ENCODE data around the gene SESN1. TPM values are rescaled to one million over a fixed set of nuclear protein-coding genes. Genes with fewer than 3 reads are reported as not detected.

Gene SESN1
- polyA plus RNA-seq, 2 of the 4 experiments (the other 2 are of a cell fraction), result 7.9 to 13.9 TPM

DNA sequence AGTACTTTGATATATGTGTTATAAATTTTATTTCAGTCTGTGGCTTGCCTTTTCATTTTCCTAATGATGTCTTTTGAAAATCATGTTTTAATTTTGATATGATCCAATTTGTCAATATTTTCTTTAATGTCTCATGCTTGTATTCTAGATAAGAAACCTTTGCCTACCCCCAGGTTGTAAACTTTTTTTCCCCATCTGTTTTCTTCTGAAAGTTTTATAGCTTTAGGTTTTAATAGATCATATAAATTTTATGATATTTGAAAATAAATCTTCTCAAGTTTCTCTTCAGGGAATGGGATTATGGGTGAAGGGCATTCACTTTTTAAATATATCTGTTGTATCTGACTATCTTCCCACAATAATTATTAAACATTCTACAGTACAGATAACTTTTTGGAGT, 66.7 kb downstream of the SESN1 start:
- Histone ChIP-seq H3K4me2 (no peak overlapping the region), H3K27ac (no peak overlapping the region), H3K4me3 (no peak overlapping the region), H3K9me3 (no peaks in the 10 kb centered on the region), H3K4me1 (no peaks in the 10 kb centered on the region)
- no peak for FAIRE-seq
- ChIA-PET CTCF (no interaction called here), POLR2A (no interaction called here)
- DNase-seq (ENCODE audit: low read depth in 1 of 2, low spot score in 1 of 2), result no peak
- no peak for ATAC-seq
- TF ChIP-seq FOXS1 (CRISPR knock-in tag; IDR thresholded peaks at IDR 0.05) (no peak), MAZ (IDR thresholded peaks at IDR 0.05; ENCODE audit: borderline replicate concordance, low read depth, low read length) (no peak), HEYL (CRISPR knock-in tag; IDR thresholded peaks at IDR 0.05) (no peak), CBX8 (IDR thresholded peaks at IDR 0.05) (no peak), RARB (CRISPR knock-in tag; IDR thresholded peaks at IDR 0.05) (no peak)
- TF ChIP-seq, protein P1, sequence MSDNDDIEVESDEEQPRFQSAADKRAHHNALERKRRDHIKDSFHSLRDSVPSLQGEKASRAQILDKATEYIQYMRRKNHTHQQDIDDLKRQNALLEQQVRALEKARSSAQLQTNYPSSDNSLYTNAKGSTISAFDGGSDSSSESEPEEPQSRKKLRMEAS (IDR thresholded peaks at IDR 0.05), result no peak

DNA sequence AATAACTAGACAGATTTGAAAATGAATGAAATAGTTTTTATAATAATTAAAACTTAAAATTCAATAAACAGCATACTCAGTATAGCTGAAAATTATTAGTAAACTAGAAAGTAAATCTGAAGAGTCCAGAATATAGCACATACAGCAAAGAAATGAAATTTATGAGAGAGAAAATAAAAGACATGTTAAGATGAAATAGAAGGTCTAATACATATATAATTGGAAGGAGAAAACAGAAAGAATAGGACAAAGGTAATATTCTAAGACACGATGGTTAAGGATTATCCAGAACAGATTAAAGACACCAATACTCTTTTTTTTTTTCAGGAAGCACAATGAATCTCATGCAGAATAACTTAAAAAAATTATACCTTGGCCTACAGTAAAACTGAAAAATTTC, 69.0 kb downstream of the SESN1 start:
- H3K4me3 ChIP-seq, result no peak overlapping the region
- H3K4me2 ChIP-seq, result no peak overlapping the region
- CTCF ChIA-PET, result no interaction called here
- POLR2A ChIA-PET, result no interaction called here
- 92% methylated on average over 1 of the region's 1 CpG for WGBS (ENCODE audit: missing lambda C conversion rate)
- ATAC-seq, result no peak
- FAIRE-seq, result no peak
- TF ChIP-seq RAD21 (conservative IDR thresholded peaks at IDR 0.05 in 1 of 2, IDR thresholded peaks at IDR 0.05 in 1 of 2), result no peak
- TF ChIP-seq, protein P1 (IDR thresholded peaks at IDR 0.05), result no peak
- TF ChIP-seq CHD4 (IDR thresholded peaks at IDR 0.05; ENCODE audit: borderline replicate concordance), result no peak
- TF ChIP-seq, protein P2, sequence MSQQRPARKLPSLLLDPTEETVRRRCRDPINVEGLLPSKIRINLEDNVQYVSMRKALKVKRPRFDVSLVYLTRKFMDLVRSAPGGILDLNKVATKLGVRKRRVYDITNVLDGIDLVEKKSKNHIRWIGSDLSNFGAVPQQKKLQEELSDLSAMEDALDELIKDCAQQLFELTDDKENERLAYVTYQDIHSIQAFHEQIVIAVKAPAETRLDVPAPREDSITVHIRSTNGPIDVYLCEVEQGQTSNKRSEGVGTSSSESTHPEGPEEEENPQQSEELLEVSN (IDR thresholded peaks at IDR 0.05; ENCODE audit: borderline replicate concordance, low read depth), result no peak
- no peak for TF ChIP-seq EHF (CRISPR knock-in tag; IDR thresholded peaks at IDR 0.05)
- TF ChIP-seq POLR2A (IDR thresholded peaks at IDR 0.05; ENCODE audit: low read length), result no peak
- TF ChIP-seq, protein P3, sequence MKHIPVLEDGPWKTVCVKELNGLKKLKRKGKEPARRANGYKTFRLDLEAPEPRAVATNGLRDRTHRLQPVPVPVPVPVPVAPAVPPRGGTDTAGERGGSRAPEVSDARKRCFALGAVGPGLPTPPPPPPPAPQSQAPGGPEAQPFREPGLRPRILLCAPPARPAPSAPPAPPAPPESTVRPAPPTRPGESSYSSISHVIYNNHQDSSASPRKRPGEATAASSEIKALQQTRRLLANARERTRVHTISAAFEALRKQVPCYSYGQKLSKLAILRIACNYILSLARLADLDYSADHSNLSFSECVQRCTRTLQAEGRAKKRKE (CRISPR knock-in tag; IDR thresholded peaks at IDR 0.05; ENCODE audit: low read depth), result no peak
- TF ChIP-seq BHLHE40 (IDR thresholded peaks at IDR 0.05; ENCODE audit: low read depth, low read length), result no peak
- TF ChIP-seq MAFK (IDR thresholded peaks at IDR 0.05; ENCODE audit: partially characterized antibody), result no peak
- TF ChIP-seq CBX8 (IDR thresholded peaks at IDR 0.05), result no peak
- TF ChIP-seq CEBPB (IDR thresholded peaks at IDR 0.05), result no peak
- TF ChIP-seq POLR2AphosphoS2 (conservative IDR thresholded peaks at IDR 0.05; ENCODE audit: low read length), result no peak
- TF ChIP-seq JUNB (IDR thresholded peaks at IDR 0.05), result no peak
- no peak for TF ChIP-seq HOXB5 (CRISPR knock-in tag; IDR thresholded peaks at IDR 0.05)
- TF ChIP-seq SREBF2 (IDR thresholded peaks at IDR 0.05), result no peak
- no peaks in the 10 kb centered on the region for H3K4me1 ChIP-seq
- no peak overlapping the region for H3K27ac ChIP-seq
- H3K9me3 ChIP-seq, result no peaks in the 10 kb centered on the region
- no peak for DNase-seq (ENCODE audit: low read depth in 1 of 2, low spot score in 1 of 2)

DNA sequence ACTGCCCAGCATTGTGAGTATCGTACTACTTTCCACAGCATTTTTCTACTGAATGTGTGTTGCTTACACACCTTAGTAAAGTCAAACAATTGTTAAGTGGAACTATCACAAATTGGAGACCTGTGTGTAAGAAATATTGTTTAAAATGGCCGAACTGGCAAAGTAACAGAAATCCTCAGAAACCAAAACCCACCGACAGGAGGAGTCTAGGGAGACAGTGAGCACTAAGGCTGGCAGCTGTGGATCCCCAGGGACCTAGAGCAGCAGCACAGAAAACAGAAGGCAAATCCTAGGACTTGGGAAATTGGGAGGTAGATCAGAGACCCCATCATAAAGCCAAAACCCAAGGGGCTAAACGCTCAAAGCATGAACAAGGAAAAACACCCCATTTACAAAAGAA, 69.9 kb downstream of the SESN1 start:
- WGBS (ENCODE audit: missing lambda C conversion rate), result 90% methylated on average over 4 of the region's 4 CpGs
- ChIA-PET CTCF (no interaction called here), POLR2A (no interaction called here)
- FAIRE-seq (no peak), ATAC-seq (no peak), DNase-seq (ENCODE audit: low read depth in 1 of 2, low spot score in 1 of 2) (no peak)
- Histone ChIP-seq H3K4me1 (no peaks in the 10 kb centered on the region), H3K9me3 (no peaks in the 10 kb centered on the region), H3K27ac (no peak overlapping the region), H3K4me2 (no peak overlapping the region), H3K4me3 (no peak overlapping the region)
- TF ChIP-seq POLR2A (IDR thresholded peaks at IDR 0.05; ENCODE audit: low read length) (no peak), JUN (IDR thresholded peaks at IDR 0.05) (no peak), TFCP2L1 (CRISPR knock-in tag; IDR thresholded peaks at IDR 0.05) (no peak)
- TF ChIP-seq, protein P4, sequence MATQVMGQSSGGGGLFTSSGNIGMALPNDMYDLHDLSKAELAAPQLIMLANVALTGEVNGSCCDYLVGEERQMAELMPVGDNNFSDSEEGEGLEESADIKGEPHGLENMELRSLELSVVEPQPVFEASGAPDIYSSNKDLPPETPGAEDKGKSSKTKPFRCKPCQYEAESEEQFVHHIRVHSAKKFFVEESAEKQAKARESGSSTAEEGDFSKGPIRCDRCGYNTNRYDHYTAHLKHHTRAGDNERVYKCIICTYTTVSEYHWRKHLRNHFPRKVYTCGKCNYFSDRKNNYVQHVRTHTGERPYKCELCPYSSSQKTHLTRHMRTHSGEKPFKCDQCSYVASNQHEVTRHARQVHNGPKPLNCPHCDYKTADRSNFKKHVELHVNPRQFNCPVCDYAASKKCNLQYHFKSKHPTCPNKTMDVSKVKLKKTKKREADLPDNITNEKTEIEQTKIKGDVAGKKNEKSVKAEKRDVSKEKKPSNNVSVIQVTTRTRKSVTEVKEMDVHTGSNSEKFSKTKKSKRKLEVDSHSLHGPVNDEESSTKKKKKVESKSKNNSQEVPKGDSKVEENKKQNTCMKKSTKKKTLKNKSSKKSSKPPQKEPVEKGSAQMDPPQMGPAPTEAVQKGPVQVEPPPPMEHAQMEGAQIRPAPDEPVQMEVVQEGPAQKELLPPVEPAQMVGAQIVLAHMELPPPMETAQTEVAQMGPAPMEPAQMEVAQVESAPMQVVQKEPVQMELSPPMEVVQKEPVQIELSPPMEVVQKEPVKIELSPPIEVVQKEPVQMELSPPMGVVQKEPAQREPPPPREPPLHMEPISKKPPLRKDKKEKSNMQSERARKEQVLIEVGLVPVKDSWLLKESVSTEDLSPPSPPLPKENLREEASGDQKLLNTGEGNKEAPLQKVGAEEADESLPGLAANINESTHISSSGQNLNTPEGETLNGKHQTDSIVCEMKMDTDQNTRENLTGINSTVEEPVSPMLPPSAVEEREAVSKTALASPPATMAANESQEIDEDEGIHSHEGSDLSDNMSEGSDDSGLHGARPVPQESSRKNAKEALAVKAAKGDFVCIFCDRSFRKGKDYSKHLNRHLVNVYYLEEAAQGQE (IDR thresholded peaks at IDR 0.05), result no peak
- TF ChIP-seq, protein P5, sequence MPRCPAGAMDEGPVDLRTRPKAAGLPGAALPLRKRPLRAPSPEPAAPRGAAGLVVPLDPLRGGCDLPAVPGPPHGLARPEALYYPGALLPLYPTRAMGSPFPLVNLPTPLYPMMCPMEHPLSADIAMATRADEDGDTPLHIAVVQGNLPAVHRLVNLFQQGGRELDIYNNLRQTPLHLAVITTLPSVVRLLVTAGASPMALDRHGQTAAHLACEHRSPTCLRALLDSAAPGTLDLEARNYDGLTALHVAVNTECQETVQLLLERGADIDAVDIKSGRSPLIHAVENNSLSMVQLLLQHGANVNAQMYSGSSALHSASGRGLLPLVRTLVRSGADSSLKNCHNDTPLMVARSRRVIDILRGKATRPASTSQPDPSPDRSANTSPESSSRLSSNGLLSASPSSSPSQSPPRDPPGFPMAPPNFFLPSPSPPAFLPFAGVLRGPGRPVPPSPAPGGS (IDR thresholded peaks at IDR 0.05), result no peak
